GM12873 (cell line): ENCODE results near the gene PNPLA6.

Experiments used
- CTCF ChIP-seq: IDR thresholded peaks from 2 replicates; pipeline ENCODE4 v1.5.1; 2012; ENCODE audit warnings: low read depth, mild to moderate bottlenecking, moderate library complexity, low read length, control low read depth; ENCODE audit not compliant: insufficient read depth; ENCODE audit errors: missing control alignments

PNPLA6 gene

GRCh38 chr19:7582446-7582845, 46.9 kb downstream of the PNPLA6 start:
- TF ChIP-seq CTCF, result no peak

GRCh38 chr19:7589822-7590221, 54.3 kb downstream of the PNPLA6 start:
- no peak for TF ChIP-seq CTCF

DNA sequence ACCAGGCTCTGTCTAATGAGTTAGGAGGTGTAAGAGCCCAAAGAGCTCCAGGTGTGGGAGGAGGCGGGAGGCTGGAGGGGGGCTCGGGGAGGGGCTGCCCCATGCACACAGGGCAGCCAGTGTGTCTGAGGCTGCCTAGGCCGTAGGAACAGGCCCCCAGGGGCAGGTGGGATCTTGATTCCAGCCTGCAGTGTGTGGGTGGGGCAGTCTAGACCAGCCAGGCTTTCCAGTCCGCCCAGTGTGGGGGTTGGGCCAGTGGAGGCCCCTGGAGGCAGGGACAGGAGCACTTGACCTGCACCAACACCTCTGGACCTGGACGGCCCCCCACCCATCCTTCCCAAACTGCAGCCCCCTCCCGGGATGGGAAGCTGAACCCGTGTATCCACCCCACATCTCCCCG, 54.7 kb downstream of the PNPLA6 start:
- TF ChIP-seq CTCF, result no peak

- TF ChIP-seq CTCF, result no peak
Observed at GRCh38 chr19:7595466-7596133, 60.1 kb downstream of the PNPLA6 start, which contains the start of gene CAMSAP3. CAMSAP3 (plus strand) TSS chr19:7595863; CDS start chr19:7596003, 140 bp downstream.

- no peak for TF ChIP-seq CTCF
Observed at GRCh38 chr19:7596211-7596937, 60.9 kb downstream of the PNPLA6 start.

DNA sequence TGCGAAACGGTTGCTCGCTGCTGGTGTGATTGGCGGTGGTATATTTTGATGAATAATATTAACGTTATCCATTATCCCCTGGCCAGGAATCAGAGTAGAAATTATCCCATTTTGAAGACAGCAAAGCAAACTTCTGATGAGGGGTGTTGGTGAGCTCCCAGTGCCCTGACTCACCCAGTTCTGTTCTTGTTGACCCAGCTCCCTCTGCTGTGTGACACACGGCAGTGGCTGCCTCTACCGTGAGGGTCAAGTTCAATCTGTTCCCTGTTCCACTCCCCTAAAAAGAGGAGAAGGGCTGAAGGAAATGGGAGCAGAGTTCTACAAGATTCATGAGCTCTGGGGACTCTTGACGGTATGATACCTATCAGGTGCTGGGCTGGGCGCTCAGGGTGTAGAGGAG, 62.2 kb downstream of the PNPLA6 start:
- no peak for TF ChIP-seq CTCF

DNA sequence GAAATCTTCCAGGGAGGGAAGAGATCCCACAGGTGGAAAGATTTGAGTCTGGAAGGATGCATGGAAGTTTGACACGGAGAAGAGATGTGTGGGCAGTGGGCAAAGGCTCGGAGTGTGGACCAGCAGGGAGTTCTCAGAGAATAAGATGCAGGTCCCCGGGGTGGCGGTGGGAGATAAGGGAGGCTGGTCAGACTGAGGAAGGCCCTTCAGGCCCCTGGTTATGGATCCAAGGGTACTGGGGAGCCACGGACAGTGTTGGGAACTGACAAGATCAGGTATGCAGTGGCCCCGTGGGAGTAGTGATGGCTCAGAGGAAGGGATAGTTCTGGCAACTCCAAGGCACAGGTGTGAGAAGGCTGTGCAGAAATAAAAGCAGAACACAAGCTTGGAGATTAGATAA, 62.7 kb downstream of the PNPLA6 start:
- no peak for TF ChIP-seq CTCF
